H7 (cell line): ENCODE results near the gene BAX. TPM values are rescaled to one million over a fixed set of nuclear protein-coding genes. Genes with fewer than 3 reads are reported as not detected.

Experiments used
- DNase-seq: peaks from one replicate; pipeline ENCODE4 v3.0.0; 2012
- H3K27me3 ChIP-seq: 2 replicates; pipeline ENCODE4 v1.6.0; 2011; ENCODE audit warnings: mild to moderate bottlenecking, low read length; ENCODE audit not compliant: control insufficient read depth, insufficient read depth
- H3K36me3 ChIP-seq: replicated peaks from 2 replicates; pipeline ENCODE4 v1.5.1; 2011; ENCODE audit warnings: low read length; ENCODE audit not compliant: control insufficient read depth, insufficient read depth
- H3K4me3 ChIP-seq: 2 replicates; pipeline ENCODE4 v1.5.1; 2011; ENCODE audit warnings: low read depth, mild to moderate bottlenecking, control low read depth, low read length, moderate library complexity; ENCODE audit not compliant: insufficient read depth
- total RNA-seq: library from RNA; depleted of rRNA; stranded (reverse); fragments of >200 nt; shearing (Covaris generic); gene quantifications from 2 replicates; pipeline ENCODE4 v1.2.3, GENCODE V29; 2014

Gene BAX
- total RNA-seq, 1 experiment from 2014 or later, result 72.6 TPM

GRCh38 chr19:48963371-48964204 lies 8.9 kb downstream of the BAX start:
- Histone ChIP-seq H3K36me3 (peaks cover 20% of the 10 kb centered on the region), H3K4me3 (peak overlapping the region; percentile 47), H3K27me3 (no peaks in the 10 kb centered on the region)
- DNase-seq, result peak; percentile 94

DNA sequence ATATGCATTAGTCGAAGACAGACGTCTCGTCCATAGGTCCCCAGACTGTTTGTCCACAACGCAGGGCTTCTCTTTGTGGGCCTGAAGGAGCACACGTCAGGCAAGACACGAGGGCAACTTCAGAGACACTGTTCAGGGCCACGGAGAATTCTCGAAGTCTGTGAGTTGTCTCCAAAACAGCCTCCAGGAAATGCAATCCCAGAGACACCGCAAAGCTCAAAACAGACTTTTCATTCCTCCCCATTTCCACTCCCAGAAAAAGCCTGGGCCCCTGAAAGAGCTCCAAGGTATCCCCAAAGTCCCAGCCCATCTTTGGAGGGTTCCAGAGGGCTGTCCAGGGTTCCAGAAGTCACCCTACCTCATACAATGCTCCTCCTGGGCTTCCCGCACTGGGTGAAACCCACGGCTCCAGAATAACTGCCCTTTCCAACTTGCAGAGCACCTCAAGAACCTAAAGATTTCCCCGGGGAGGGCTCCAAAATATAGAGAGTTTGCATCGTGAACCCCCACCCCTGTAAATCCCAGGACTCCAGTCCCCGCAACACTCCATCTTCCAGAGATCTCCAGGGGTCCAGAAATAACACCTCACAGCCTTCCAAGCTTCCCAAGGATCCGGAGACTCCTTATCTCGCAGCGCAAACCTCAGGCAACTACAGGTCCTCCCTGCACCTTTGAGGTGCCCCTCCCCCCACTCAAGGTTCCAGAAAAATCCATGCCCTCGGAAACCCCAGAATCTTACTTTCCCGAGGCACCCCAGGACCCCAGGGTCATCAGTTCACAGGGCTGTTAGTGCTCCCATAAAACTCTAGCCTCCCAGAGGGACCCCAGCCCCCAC lies 9.7 kb downstream of the BAX start:
- no peak for DNase-seq
- no peaks in the 10 kb centered on the region for H3K27me3 ChIP-seq
- peak overlapping the region; percentile 47 for H3K4me3 ChIP-seq
- H3K36me3 ChIP-seq, result peaks cover 20% of the 10 kb centered on the region

- Histone ChIP-seq H3K36me3 (peaks cover 22% of the 10 kb centered on the region), H3K27me3 (no peaks in the 10 kb centered on the region), H3K4me3 (peak within 1 kb of the TSS; percentile 89)
- peak; percentile 99 for DNase-seq
Measured at GRCh38 chr19:48965040-48965805, 10.5 kb downstream of the BAX start, which contains the start of gene FTL. FTL (plus strand) TSS chr19:48965309; CDS start chr19:48965508, 199 bp downstream.

- H3K36me3 ChIP-seq, result peaks cover 19% of the 10 kb centered on the region
- H3K27me3 ChIP-seq, result no peaks in the 10 kb centered on the region
- peak overlapping the region; percentile 89 for H3K4me3 ChIP-seq
- peak; percentile 73 for DNase-seq
Measured at GRCh38 chr19:48965806-48966540, 11.3 kb downstream of the BAX start.

DNA sequence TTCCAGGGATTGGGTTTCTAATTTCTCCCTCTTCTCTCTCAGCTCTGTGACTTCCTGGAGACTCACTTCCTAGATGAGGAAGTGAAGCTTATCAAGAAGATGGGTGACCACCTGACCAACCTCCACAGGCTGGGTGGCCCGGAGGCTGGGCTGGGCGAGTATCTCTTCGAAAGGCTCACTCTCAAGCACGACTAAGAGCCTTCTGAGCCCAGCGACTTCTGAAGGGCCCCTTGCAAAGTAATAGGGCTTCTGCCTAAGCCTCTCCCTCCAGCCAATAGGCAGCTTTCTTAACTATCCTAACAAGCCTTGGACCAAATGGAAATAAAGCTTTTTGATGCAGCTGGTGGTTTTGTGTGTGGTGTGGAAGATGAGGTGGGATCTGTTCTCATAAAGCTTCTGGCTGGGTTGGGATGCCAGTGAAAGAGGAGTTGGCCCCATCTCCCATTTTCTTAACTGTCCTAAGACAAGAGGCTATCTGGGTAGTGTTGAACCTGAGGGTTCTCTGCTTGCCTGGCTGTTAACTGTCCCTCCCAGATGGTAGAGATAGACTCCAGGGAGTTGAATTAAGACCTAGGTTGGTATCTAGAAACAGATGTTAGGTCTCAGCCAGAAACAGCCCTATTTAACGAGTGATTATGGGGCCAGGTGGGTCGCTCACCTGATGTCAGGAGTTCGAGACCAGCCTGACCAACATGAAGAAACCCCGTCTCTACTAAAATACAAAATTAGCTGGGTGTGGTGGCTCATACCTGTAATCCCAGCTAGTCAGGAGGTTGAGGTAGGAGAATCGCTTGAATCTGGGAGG lies 12.1 kb downstream of the BAX start:
- Histone ChIP-seq H3K27me3 (no peaks in the 10 kb centered on the region), H3K36me3 (peaks cover 17% of the 10 kb centered on the region), H3K4me3 (peak overlapping the region; percentile 89)
- DNase-seq, result no peak

- H3K27me3 ChIP-seq, result no peaks in the 10 kb centered on the region
- peak; percentile 34 for DNase-seq
- no peak overlapping the region for H3K4me3 ChIP-seq
- H3K36me3 ChIP-seq, result peaks cover 17% of the 10 kb centered on the region
Measured at GRCh38 chr19:48967346-48968178, 12.9 kb downstream of the BAX start.

DNA sequence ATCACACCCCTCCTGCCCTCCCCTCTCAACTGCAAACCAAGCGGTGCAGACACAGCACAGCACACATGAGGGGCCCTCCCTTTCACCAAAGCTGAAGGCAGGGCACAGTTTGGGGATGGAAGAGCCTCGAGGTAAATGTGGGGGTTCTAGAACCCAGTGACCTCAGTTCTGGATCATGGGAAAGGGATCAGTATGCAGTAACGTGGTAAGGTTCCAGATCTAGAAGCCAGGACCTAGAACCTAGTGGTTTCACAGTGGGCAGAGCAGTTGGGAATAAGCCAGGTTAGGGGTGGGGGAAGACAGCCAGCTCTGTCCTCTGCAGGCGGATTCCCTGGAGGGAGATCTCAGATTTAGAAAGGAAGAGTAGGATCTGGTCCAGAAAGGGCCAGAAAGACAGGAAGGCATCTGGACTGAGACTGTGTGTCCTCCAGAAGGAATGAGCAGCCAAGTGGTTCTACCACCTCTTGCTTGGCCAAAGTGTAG lies 13.5 kb downstream of the BAX start:
- H3K4me3 ChIP-seq, result no peak overlapping the region
- peaks cover 17% of the 10 kb centered on the region for H3K36me3 ChIP-seq
- no peak for DNase-seq
- H3K27me3 ChIP-seq, result no peaks in the 10 kb centered on the region

GRCh38 chr19:48968813-48969218 lies 14.1 kb downstream of the BAX start:
- no peak for DNase-seq
- Histone ChIP-seq H3K4me3 (no peak overlapping the region), H3K36me3 (peaks cover 19% of the 10 kb centered on the region), H3K27me3 (no peaks in the 10 kb centered on the region)

GRCh38 chr19:48969276-48970138 lies 14.8 kb downstream of the BAX start:
- DNase-seq, result peak; percentile 85
- H3K36me3 ChIP-seq, result peaks cover 25% of the 10 kb centered on the region
- H3K27me3 ChIP-seq, result no peaks in the 10 kb centered on the region
- H3K4me3 ChIP-seq, result no peak overlapping the region

GRCh38 chr19:48970139-48970766 lies 15.6 kb downstream of the BAX start:
- no peak for DNase-seq
- Histone ChIP-seq H3K27me3 (no peaks in the 10 kb centered on the region), H3K4me3 (no peak overlapping the region), H3K36me3 (peaks cover 25% of the 10 kb centered on the region)

DNA sequence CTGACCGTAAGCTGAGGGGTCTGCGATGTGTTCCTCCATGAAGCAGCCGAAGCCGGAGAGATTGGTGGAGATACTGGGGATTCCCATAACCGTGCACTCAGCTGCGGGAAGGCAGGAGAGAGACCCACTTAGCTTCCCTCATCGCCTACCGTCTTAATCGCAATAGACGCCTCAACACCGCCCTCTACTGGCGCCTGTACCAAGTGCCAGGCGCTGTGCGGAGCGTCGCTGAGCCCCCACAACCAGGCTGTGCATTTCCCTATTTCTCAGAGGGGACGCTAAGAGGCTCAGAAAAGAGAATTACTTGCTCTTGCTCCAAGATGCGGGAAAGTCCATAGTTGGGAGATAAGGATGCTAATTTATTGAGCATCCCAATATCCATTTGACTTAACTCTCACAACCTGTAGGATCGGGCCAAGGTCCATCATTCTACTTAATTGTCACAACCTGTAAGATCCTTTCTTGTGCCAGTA lies 16.3 kb downstream of the BAX start:
- peak; percentile 92 for DNase-seq
- Histone ChIP-seq H3K27me3 (no peaks in the 10 kb centered on the region), H3K4me3 (no peak overlapping the region), H3K36me3 (peaks cover 23% of the 10 kb centered on the region)
